ENCODE data around the gene CCDC181.

The CCDC181 gene

GRCh38 chr1:169466259-169467230 lies 39.3 kb upstream of the CCDC181 start:
- no peak for DNase-seq (ENCODE audit: low read depth)
- no peak for TF ChIP-seq CTCF (IDR thresholded peaks at IDR 0.05; ENCODE audit: low read depth, low read length, missing control alignments)
- no peak overlapping the region for H3K4me3 ChIP-seq (ENCODE audit: low read depth, low read length)

GRCh38 chr1:169465281-169465680 lies 38.0 kb upstream of the CCDC181 start:
- no peak overlapping the region for H3K4me3 ChIP-seq (ENCODE audit: low read depth, low read length)
- no peak for DNase-seq (ENCODE audit: low read depth)
- TF ChIP-seq CTCF (IDR thresholded peaks at IDR 0.05; ENCODE audit: low read depth, low read length, missing control alignments) = no peak

- H3K4me3 ChIP-seq (ENCODE audit: low read depth, low read length) = no peak overlapping the region
- TF ChIP-seq CTCF (IDR thresholded peaks at IDR 0.05; ENCODE audit: low read depth, low read length, missing control alignments) = no peak
These were observed 35.1 kb upstream of the CCDC181 start for GRCh38 chr1:169462385-169462784.

GRCh38 chr1:169461390-169462000 lies 34.2 kb upstream of the CCDC181 start:
- no peak for TF ChIP-seq CTCF (IDR thresholded peaks at IDR 0.05; ENCODE audit: low read depth, low read length, missing control alignments)
- DNase-seq (ENCODE audit: low read depth) = no peak
- no peak overlapping the region for H3K4me3 ChIP-seq (ENCODE audit: low read depth, low read length)

More at GRCh38 chr1:169462385-169462784, 35.1 kb upstream of the CCDC181 start:
- DNase-seq (ENCODE audit: low read depth) = no peak

GRCh38 chr1:169460191-169460833 lies 33.0 kb upstream of the CCDC181 start:
- no peak for TF ChIP-seq CTCF (IDR thresholded peaks at IDR 0.05; ENCODE audit: low read depth, low read length, missing control alignments)
- no peak overlapping the region for H3K4me3 ChIP-seq (ENCODE audit: low read depth, low read length)
- no peak for DNase-seq (ENCODE audit: low read depth)

GRCh38 chr1:169457443-169457842 lies 30.2 kb upstream of the CCDC181 start:
- no peak for TF ChIP-seq CTCF (IDR thresholded peaks at IDR 0.05; ENCODE audit: low read depth, low read length, missing control alignments)
- DNase-seq (ENCODE audit: low read depth) = no peak
- no peak overlapping the region for H3K4me3 ChIP-seq (ENCODE audit: low read depth, low read length)

Measured in GM12864 (cell line).